ENCODE results near the gene CPNE5. TPM values are rescaled to one million over a fixed set of nuclear protein-coding genes. Genes with fewer than 3 reads are reported as not detected.
A peak's percentile ranks its signal among the peaks of the same experiment; 100 is the strongest.

Gene CPNE5
- total RNA-seq, 1 donor from 2014 or later: 24.9 TPM

DNA sequence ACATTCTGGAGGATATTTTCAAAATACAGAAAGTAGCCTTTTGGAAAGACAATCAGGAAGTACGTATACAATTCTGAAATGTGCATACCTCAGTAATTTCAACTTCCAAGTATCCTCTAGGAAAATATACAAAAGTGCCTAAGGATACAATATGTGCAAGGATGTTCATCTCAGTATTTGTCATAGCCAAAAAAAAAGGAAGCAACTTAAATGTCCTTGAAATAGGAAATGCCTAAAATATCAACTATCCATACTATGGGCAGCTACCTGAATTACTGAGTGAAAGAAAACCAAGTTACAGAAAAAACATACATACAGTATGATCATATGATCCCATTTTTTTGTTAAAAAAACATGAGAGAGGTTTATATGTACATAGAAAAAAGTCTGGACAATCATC lies 33.9 kb upstream of the CPNE5 start:
- Mint-ChIP-seq H3K27me3 (ENCODE audit: unreplicated experiment) (no peaks in the 10 kb centered on the region), H3K36me3 (ENCODE audit: low read depth, unreplicated experiment) (peaks cover 9% of the 10 kb centered on the region), H3K27ac (ENCODE audit: unreplicated experiment) (no peak overlapping the region), H3K4me1 (ENCODE audit: unreplicated experiment) (peaks cover 21% of the 10 kb centered on the region), H3K4me3 (ENCODE audit: unreplicated experiment) (peak overlapping the region; percentile 99), H3K9me3 (ENCODE audit: unreplicated experiment) (no peaks in the 10 kb centered on the region)
- DNase-seq (ENCODE audit: low spot score): no peak
- TF ChIP-seq, protein P1, sequence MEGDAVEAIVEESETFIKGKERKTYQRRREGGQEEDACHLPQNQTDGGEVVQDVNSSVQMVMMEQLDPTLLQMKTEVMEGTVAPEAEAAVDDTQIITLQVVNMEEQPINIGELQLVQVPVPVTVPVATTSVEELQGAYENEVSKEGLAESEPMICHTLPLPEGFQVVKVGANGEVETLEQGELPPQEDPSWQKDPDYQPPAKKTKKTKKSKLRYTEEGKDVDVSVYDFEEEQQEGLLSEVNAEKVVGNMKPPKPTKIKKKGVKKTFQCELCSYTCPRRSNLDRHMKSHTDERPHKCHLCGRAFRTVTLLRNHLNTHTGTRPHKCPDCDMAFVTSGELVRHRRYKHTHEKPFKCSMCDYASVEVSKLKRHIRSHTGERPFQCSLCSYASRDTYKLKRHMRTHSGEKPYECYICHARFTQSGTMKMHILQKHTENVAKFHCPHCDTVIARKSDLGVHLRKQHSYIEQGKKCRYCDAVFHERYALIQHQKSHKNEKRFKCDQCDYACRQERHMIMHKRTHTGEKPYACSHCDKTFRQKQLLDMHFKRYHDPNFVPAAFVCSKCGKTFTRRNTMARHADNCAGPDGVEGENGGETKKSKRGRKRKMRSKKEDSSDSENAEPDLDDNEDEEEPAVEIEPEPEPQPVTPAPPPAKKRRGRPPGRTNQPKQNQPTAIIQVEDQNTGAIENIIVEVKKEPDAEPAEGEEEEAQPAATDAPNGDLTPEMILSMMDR (IDR thresholded peaks at IDR 0.05; ENCODE audit: unreplicated experiment): no peak

DNA sequence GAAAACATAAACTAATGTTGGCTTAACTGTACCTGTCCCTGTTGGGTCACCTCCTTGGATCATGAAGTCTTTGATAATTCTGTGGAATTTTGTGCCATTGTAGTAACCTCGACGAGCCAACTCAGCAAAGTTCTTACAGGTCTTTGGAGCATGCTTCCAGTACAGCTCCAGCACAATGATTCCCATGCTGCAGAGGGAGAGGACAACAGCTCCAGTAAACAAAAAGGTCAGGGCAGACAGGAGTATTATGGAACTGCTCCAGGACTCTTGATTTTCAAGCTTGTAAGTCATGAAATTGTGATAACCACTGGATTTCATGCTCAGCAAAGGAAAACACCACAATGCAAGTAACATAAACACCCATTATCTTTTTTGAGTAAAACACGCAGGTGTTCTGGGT lies 32.4 kb upstream of the CPNE5 start:
- Mint-ChIP-seq H3K36me3 (ENCODE audit: low read depth, unreplicated experiment) (peaks cover 9% of the 10 kb centered on the region), H3K27me3 (ENCODE audit: unreplicated experiment) (no peaks in the 10 kb centered on the region), H3K4me3 (ENCODE audit: unreplicated experiment) (no peak overlapping the region), H3K27ac (ENCODE audit: unreplicated experiment) (no peak overlapping the region), H3K9me3 (ENCODE audit: unreplicated experiment) (no peaks in the 10 kb centered on the region), H3K4me1 (ENCODE audit: unreplicated experiment) (peaks cover 35% of the 10 kb centered on the region)
- TF ChIP-seq, protein P1 (IDR thresholded peaks at IDR 0.05; ENCODE audit: unreplicated experiment): no peak
- DNase-seq (ENCODE audit: low spot score): no peak

- DNase-seq (ENCODE audit: low spot score): no peak
- H3K36me3 Mint-ChIP-seq (ENCODE audit: low read depth, unreplicated experiment): peaks cover 27% of the 10 kb centered on the region
- no peaks in the 10 kb centered on the region for H3K27me3 Mint-ChIP-seq (ENCODE audit: unreplicated experiment)
- H3K9me3 Mint-ChIP-seq (ENCODE audit: unreplicated experiment): no peaks in the 10 kb centered on the region
- H3K4me1 Mint-ChIP-seq (ENCODE audit: unreplicated experiment): peaks cover 55% of the 10 kb centered on the region
- TF ChIP-seq, protein P1 (IDR thresholded peaks at IDR 0.05; ENCODE audit: unreplicated experiment): no peak
- H3K27ac Mint-ChIP-seq (ENCODE audit: unreplicated experiment): peak overlapping the region; percentile 92
- peak overlapping the region; percentile 18 for H3K4me3 Mint-ChIP-seq (ENCODE audit: unreplicated experiment)
Observed at GRCh38 chr6:36867471-36868224, 28.4 kb upstream of the CPNE5 start.

DNA sequence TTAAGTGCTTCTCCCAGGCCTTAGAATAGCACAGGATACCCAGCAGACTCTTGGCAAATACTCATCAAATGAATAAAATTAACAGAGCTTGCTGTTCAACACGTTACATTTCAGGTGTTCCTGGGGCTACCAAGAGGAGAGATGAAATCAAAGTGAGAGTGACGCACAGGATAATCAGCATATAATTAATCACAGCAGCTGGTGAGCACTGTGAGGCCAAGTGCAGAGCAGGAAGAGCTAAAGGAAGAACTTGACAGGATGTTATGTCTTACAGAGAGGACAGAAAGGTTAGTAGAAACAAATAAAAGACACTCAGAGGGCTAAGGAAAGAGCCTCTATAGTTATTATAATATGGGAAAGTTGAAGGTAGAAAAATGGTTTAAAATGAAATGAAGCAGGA lies 26.6 kb upstream of the CPNE5 start:
- TF ChIP-seq, protein P1 (IDR thresholded peaks at IDR 0.05; ENCODE audit: unreplicated experiment): no peak
- Mint-ChIP-seq H3K4me1 (ENCODE audit: unreplicated experiment) (peaks cover 58% of the 10 kb centered on the region), H3K9me3 (ENCODE audit: unreplicated experiment) (no peaks in the 10 kb centered on the region), H3K4me3 (ENCODE audit: unreplicated experiment) (peak overlapping the region; percentile 0), H3K27me3 (ENCODE audit: unreplicated experiment) (no peaks in the 10 kb centered on the region), H3K27ac (ENCODE audit: unreplicated experiment) (peak overlapping the region; percentile 92), H3K36me3 (ENCODE audit: low read depth, unreplicated experiment) (peaks cover 24% of the 10 kb centered on the region)
- no peak for DNase-seq (ENCODE audit: low spot score)
